HG03521 (cell line): ENCODE data around the gene DISC1.
"Not testable (repeated sequence)": the region's sequence is repeated elsewhere in the genome, so short reads cannot be mapped to it uniquely, and the experiment has no call there.

Source experiments
- ATAC-seq: cut with Tn5 transposase; IDR thresholded peaks from one replicate; pipeline ENCODE4 v1.9.1; 2021; ENCODE audit warnings: mild to moderate bottlenecking, moderate library complexity; ENCODE audit not compliant: unreplicated experiment

DISC1 gene

GRCh38 chr1:231761747-231762541 is 135.4 kb downstream of the DISC1 start:
- ATAC-seq, result no peak

GRCh38 chr1:231763456-231763855 is 136.9 kb downstream of the DISC1 start:
- no peak for ATAC-seq

GRCh38 chr1:231765825-231766224 is 139.2 kb downstream of the DISC1 start:
- not testable (repeated sequence) for ATAC-seq

- no peak for ATAC-seq
These were observed 140.9 kb downstream of the DISC1 start for GRCh38 chr1:231767471-231767870.

GRCh38 chr1:231768416-231768815 is 141.8 kb downstream of the DISC1 start:
- ATAC-seq, result no peak

- ATAC-seq, result no peak
These were observed 144.1 kb downstream of the DISC1 start for GRCh38 chr1:231770506-231771175.

GRCh38 chr1:231774719-231775335 is 148.2 kb downstream of the DISC1 start:
- ATAC-seq, result no peak

- ATAC-seq, result no peak
These were observed 149.6 kb downstream of the DISC1 start for GRCh38 chr1:231776010-231776756.

- ATAC-seq, result no peak
These were observed 150.1 kb downstream of the DISC1 start for GRCh38 chr1:231776757-231777062.

GRCh38 chr1:231778009-231778719 is 151.6 kb downstream of the DISC1 start:
- ATAC-seq, result no peak

GRCh38 chr1:231779081-231779480 is 152.5 kb downstream of the DISC1 start:
- ATAC-seq, result no peak

- no peak for ATAC-seq
These were observed 155.3 kb downstream of the DISC1 start for GRCh38 chr1:231781892-231782291.

GRCh38 chr1:231785073-231785472 is 158.5 kb downstream of the DISC1 start:
- ATAC-seq, result not testable (repeated sequence)

GRCh38 chr1:231786126-231786525 is 159.5 kb downstream of the DISC1 start:
- no peak for ATAC-seq

GRCh38 chr1:231792634-231793033 is 166.0 kb downstream of the DISC1 start:
- ATAC-seq, result no peak

- no peak for ATAC-seq
These were observed 167.3 kb downstream of the DISC1 start for GRCh38 chr1:231793893-231794292.

GRCh38 chr1:231796141-231796540 is 169.6 kb downstream of the DISC1 start:
- ATAC-seq, result no peak

- no peak for ATAC-seq
These were observed 172.9 kb downstream of the DISC1 start for GRCh38 chr1:231799363-231799986.

GRCh38 chr1:231800108-231800507 is 173.5 kb downstream of the DISC1 start:
- no peak for ATAC-seq

- no peak for ATAC-seq
These were observed 174.5 kb downstream of the DISC1 start for GRCh38 chr1:231801042-231801585.
